ENCODE results near the gene SSX4.
"Not testable (repeated sequence)": the region's sequence is repeated elsewhere in the genome, so short reads cannot be mapped to it uniquely, and the experiment has no call there.

SSX4 gene

GRCh38 chrX:48383239-48383638, at the start of gene SSX4:
TSS of gene SSX4 (plus strand) at chrX:48383539. CDS start at chrX:48384054, 515 bp downstream.
- not testable (repeated sequence) for DNase-seq (ENCODE audit: low spot score)

GRCh38 chrX:48346059-48346458, 37.3 kb upstream of the SSX4 start:
- DNase-seq (ENCODE audit: low spot score), result not testable (repeated sequence)

GRCh38 chrX:48356315-48357094, 26.8 kb upstream of the SSX4 start, which contains the start of gene SSX3:
TSS of gene SSX3 (minus strand) at chrX:48356703. CDS start at chrX:48355249, 1,454 bp downstream.
- DNase-seq (ENCODE audit: low spot score), result not testable (repeated sequence)

- no peak for DNase-seq (ENCODE audit: low spot score)
These were observed 25.7 kb upstream of the SSX4 start for GRCh38 chrX:48357681-48358080.

GRCh38 chrX:48359281-48359680, 24.1 kb upstream of the SSX4 start:
- not testable (repeated sequence) for DNase-seq (ENCODE audit: low spot score)

- not testable (repeated sequence) for DNase-seq (ENCODE audit: low spot score)
These were observed 15.5 kb upstream of the SSX4 start for GRCh38 chrX:48367717-48368408.

GRCh38 chrX:48370408-48370807, 12.9 kb upstream of the SSX4 start:
- DNase-seq (ENCODE audit: low spot score), result not testable (repeated sequence)

GRCh38 chrX:48396931-48397330, 13.6 kb downstream of the SSX4 start:
- DNase-seq (ENCODE audit: low spot score), result not testable (repeated sequence)

GRCh38 chrX:48397825-48398224, 14.5 kb downstream of the SSX4 start:
- not testable (repeated sequence) for DNase-seq (ENCODE audit: low spot score)

GRCh38 chrX:48411860-48412259, 28.5 kb downstream of the SSX4 start, which contains the start of gene SSX4B:
TSS of gene SSX4B (minus strand) at chrX:48411960. CDS start at chrX:48411372, 588 bp downstream.
- not testable (repeated sequence) for DNase-seq (ENCODE audit: low spot score)

GRCh38 chrX:48427027-48427716, 43.8 kb downstream of the SSX4 start:
- DNase-seq (ENCODE audit: low spot score), result not testable (repeated sequence)

- DNase-seq (ENCODE audit: low spot score), result not testable (repeated sequence)
These were observed 46.3 kb downstream of the SSX4 start for GRCh38 chrX:48429606-48430005.

GRCh38 chrX:48430166-48430565, 46.8 kb downstream of the SSX4 start:
- DNase-seq (ENCODE audit: low spot score), result not testable (repeated sequence)

- DNase-seq (ENCODE audit: low spot score), result not testable (repeated sequence)
These were observed 50.4 kb downstream of the SSX4 start for GRCh38 chrX:48433713-48434112.

All from pons (tissue), 1 donor.